GM23338 (cell line): ENCODE data around the gene MED27. TPM values are rescaled to one million over a fixed set of nuclear protein-coding genes. Genes with fewer than 3 reads are reported as not detected.

ENCODE experiments used
- ATAC-seq: fragments of 200-7000 bp; cut with Tn5 transposase; 3 replicates; pipeline ENCODE4 v1.9.1; 2020
- DNase-seq: peaks from one replicate; pipeline ENCODE4 v3.0.0-alpha.2; 2015; ENCODE audit warnings: low spot score
- H2AFZ ChIP-seq: fragments of 200-600 bp; sonication (generic); 2 replicates; pipeline ENCODE4 v1.8.0; 2016; ENCODE audit warnings: antibody characterized with exemption, mild to moderate bottlenecking, moderate library complexity
- H3F3A ChIP-seq: fragments of 200-600 bp; sonication (generic); replicated peaks from 2 replicates; pipeline ENCODE4 v1.8.0; 2017; ENCODE audit warnings: antibody characterized with exemption, mixed run types, low read depth
- H3K27ac ChIP-seq: fragments of 200-600 bp; sonication (generic); 2 replicates; pipeline ENCODE4 v1.6.1; 2016; ENCODE audit warnings: low read depth
- H3K27me3 ChIP-seq: fragments of 200-600 bp; sonication (generic); 2 replicates; pipeline ENCODE4 v1.8.0; 2016; ENCODE audit warnings: mild to moderate bottlenecking, mixed run types, moderate library complexity; ENCODE audit not compliant: insufficient read depth
- H3K36me3 ChIP-seq: fragments of 200-600 bp; sonication (generic); 2 replicates; pipeline ENCODE4 v1.8.0; 2016; ENCODE audit warnings: mild to moderate bottlenecking; ENCODE audit not compliant: insufficient read depth
- H3K4me1 ChIP-seq: fragments of 200-600 bp; sonication (generic); 2 replicates; pipeline ENCODE4 v1.8.0; 2016; ENCODE audit warnings: mild to moderate bottlenecking, moderate library complexity; ENCODE audit not compliant: insufficient read depth
- H3K4me2 ChIP-seq: fragments of 200-600 bp; sonication (generic); 2 replicates; pipeline ENCODE4 v1.7.1; 2017; ENCODE audit warnings: mixed run types
- H3K4me3 ChIP-seq: fragments of 200-600 bp; sonication (generic); 2 replicates; pipeline ENCODE4 v1.6.1; 2016; ENCODE audit warnings: mixed run types
- H3K79me2 ChIP-seq: fragments of 200-600 bp; sonication (generic); replicated peaks from 2 replicates; pipeline ENCODE4 v1.8.0; 2017; ENCODE audit warnings: mild to moderate bottlenecking; ENCODE audit not compliant: insufficient read depth
- H3K9me2 ChIP-seq: fragments of 200-600 bp; sonication (generic); 2 replicates; pipeline ENCODE4 v1.8.0; 2017; ENCODE audit not compliant: insufficient read depth
- H4K20me1 ChIP-seq: fragments of 200-600 bp; sonication (generic); replicated peaks from 2 replicates; pipeline ENCODE4 v1.8.0; 2017; ENCODE audit warnings: mild to moderate bottlenecking; ENCODE audit not compliant: insufficient read depth
- H3K27ac Mint-ChIP-seq: 2 replicates; pipeline ENCODE4 v1.8.0; 2020; ENCODE audit warnings: inconsistent platforms, mild to moderate bottlenecking, moderate library complexity, mixed read lengths
- H3K27me3 Mint-ChIP-seq: 3 replicates; pipeline ENCODE4 v1.8.0; 2022; ENCODE audit warnings: low read depth, mild to moderate bottlenecking, moderate library complexity, mixed read lengths, inconsistent platforms; ENCODE audit not compliant: insufficient read depth, poor library complexity
- H3K36me3 Mint-ChIP-seq: 3 replicates; pipeline ENCODE4 v1.8.0; 2021; ENCODE audit warnings: low read depth, mild to moderate bottlenecking, inconsistent platforms, moderate library complexity, mixed read lengths
- H3K4me1 Mint-ChIP-seq: 3 replicates; pipeline ENCODE4 v1.8.0; 2020; ENCODE audit warnings: mild to moderate bottlenecking, inconsistent platforms, mixed read lengths
- H3K4me3 Mint-ChIP-seq: 3 replicates; pipeline ENCODE4 v1.8.0; 2021; ENCODE audit warnings: moderate library complexity, mild to moderate bottlenecking, inconsistent platforms, mixed read lengths
- H3K9me3 Mint-ChIP-seq: 3 replicates; pipeline ENCODE4 v1.8.0; 2020; ENCODE audit warnings: moderate library complexity, mild to moderate bottlenecking, inconsistent platforms, mixed read lengths
- CREB1 ChIP-seq: fragments of 250-450 bp; sonication (Bioruptor Pico); IDR thresholded peaks from 2 replicates; pipeline ENCODE4 v1.5.0; 2020; ENCODE audit warnings: low read depth, mild to moderate bottlenecking, moderate library complexity
- EZH2 ChIP-seq: fragments of 200-600 bp; sonication (generic); IDR thresholded peaks from one replicate; pipeline ENCODE4 v1.8.0; 2017; ENCODE audit warnings: antibody characterized with exemption, mild to moderate bottlenecking, low read depth; ENCODE audit not compliant: unreplicated experiment
- EZH2phosphoT487 ChIP-seq: fragments of 200-600 bp; sonication (generic); IDR thresholded peaks from one replicate; pipeline ENCODE4 v1.8.1; 2018; ENCODE audit warnings: antibody characterized with exemption; ENCODE audit not compliant: unreplicated experiment
- JUNB ChIP-seq: IDR thresholded peaks from one replicate; pipeline ENCODE4 v1.6.1; 2016; ENCODE audit warnings: antibody characterized with exemption; ENCODE audit not compliant: unreplicated experiment
- NANOG ChIP-seq: IDR thresholded peaks from 2 replicates; pipeline ENCODE4 v1.6.1; 2016; ENCODE audit warnings: antibody characterized with exemption, borderline replicate concordance
- POLR2AphosphoS5 ChIP-seq: IDR thresholded peaks from 2 replicates; pipeline ENCODE4 v1.6.1; 2016; ENCODE audit warnings: antibody characterized with exemption, low read depth
- STAT1 ChIP-seq: IDR thresholded peaks from one replicate; pipeline ENCODE4 v1.6.1; 2016; ENCODE audit warnings: antibody characterized with exemption; ENCODE audit not compliant: unreplicated experiment
- ZNF114 ChIP-seq: fragments of 250-450 bp; sonication (Bioruptor Pico); IDR thresholded peaks from 2 replicates; pipeline ENCODE4 v1.5.0; 2020; ENCODE audit warnings: mild to moderate bottlenecking, moderate library complexity
- ZNF331 ChIP-seq: fragments of 250-450 bp; sonication (Bioruptor Pico); IDR thresholded peaks from 2 replicates; pipeline ENCODE4 v1.5.0; 2020; ENCODE audit warnings: low read depth, mild to moderate bottlenecking, moderate library complexity
- polyA plus RNA-seq: library from polyadenylated mRNA; unstranded; fragments of >200 nt; fragmentation: Nextera tagmentation; extraction: Ambion mirVana; gene quantifications from 2 replicates; pipeline ENCODE4 v1.2.1, GENCODE V29; 2016
- total RNA-seq: library from RNA; depleted of rRNA; stranded (reverse); fragments of >200 nt; shearing (Covaris generic); gene quantifications from 2 replicates; pipeline ENCODE4 v1.2.3, GENCODE V29; 2014
- TF ChIP-seq, protein P1 (sequence below): fragments of 250-450 bp; sonication (Bioruptor Pico); IDR thresholded peaks from 2 replicates; pipeline ENCODE4 v1.5.0; 2020; ENCODE audit warnings: mild to moderate bottlenecking, moderate library complexity
- TF ChIP-seq, protein P2 (sequence below): IDR thresholded peaks from one replicate; pipeline ENCODE4 v1.6.1; 2018; ENCODE audit warnings: antibody characterized with exemption; ENCODE audit not compliant: unreplicated experiment
- TF ChIP-seq, protein P3 (sequence below): IDR thresholded peaks from 2 replicates; pipeline ENCODE4 v1.6.1; 2016; ENCODE audit warnings: antibody characterized with exemption
- TF ChIP-seq, protein P4 (sequence below), 2 experiments: fragments of 200-600 bp in 1 of 2; sonication (generic) in 1 of 2; conservative IDR thresholded peaks; 2 replicates each; pipeline versions ENCODE4 v1.5.1 to v1.6.1; 2016 to 2017; ENCODE audit warnings: antibody characterized with exemption in 2 of 2, low read depth in 2 of 2, mild to moderate bottlenecking in 2 of 2, moderate library complexity in 1 of 2

MED27 gene
- total and polyA plus RNA-seq, 2 experiments from 2014 or later, result 30.6 to 35.0 TPM

DNA sequence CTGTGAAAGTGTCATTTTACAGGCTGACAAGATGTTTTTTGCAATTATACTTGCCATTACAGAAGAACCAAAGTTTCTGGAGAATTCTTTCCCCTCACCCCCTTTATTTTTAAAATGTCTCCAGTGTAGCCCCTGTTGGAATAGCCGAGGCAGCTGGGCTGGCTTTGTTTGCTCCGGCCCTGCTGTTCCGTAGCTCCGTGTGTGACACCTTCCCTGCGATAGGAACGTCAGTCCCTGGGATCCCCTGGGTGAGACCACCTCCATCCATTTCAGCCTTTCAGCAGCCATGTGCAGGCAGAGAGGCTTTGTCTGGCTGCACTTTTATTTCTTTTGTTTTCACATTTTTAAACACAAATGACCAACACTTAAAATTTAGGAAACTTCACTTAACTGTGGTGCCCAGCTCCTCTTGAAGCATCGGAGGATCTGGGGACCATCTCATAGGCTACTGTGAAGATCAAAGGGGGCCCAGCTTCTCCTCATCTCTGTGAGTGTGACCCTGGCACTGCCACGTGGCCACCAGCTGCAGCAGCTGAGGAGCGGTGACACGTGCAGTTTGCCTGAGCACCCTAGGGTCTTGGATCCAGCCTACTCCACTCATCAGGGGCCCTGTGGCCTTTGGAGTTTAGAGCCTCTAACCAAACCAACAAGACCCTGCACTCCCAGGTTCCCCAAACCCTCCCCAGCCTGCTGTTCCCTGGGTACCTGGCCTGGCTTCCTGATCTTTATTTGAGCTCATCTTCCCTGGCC, 214.0 kb downstream of the MED27 start:
- no peak overlapping the region for H2AFZ ChIP-seq
- H3K4me3 Mint-ChIP-seq, result no peak overlapping the region
- no peaks in the 10 kb centered on the region; the same call in 2 of the 3 replicates for H3K9me3 Mint-ChIP-seq
- H3K4me1 ChIP-seq, result peaks cover 15% of the 10 kb centered on the region
- ATAC-seq (no peak), DNase-seq (no peak)
- no peaks in the 10 kb centered on the region for H3K79me2 ChIP-seq
- H3K27me3 Mint-ChIP-seq, result peaks cover 14% of the 10 kb centered on the region
- no peaks in the 10 kb centered on the region for H3K27me3 ChIP-seq
- no peak overlapping the region for H3K4me3 ChIP-seq
- no peaks in the 10 kb centered on the region for H3K36me3 ChIP-seq
- peaks cover 3% of the 10 kb centered on the region; the same call in 2 of the 3 replicates for H3K36me3 Mint-ChIP-seq
- no peak overlapping the region for H3K27ac Mint-ChIP-seq
- peaks cover 18% of the 10 kb centered on the region for H3K4me1 Mint-ChIP-seq
- no peak overlapping the region for H3K27ac ChIP-seq
- TF ChIP-seq, protein P1, sequence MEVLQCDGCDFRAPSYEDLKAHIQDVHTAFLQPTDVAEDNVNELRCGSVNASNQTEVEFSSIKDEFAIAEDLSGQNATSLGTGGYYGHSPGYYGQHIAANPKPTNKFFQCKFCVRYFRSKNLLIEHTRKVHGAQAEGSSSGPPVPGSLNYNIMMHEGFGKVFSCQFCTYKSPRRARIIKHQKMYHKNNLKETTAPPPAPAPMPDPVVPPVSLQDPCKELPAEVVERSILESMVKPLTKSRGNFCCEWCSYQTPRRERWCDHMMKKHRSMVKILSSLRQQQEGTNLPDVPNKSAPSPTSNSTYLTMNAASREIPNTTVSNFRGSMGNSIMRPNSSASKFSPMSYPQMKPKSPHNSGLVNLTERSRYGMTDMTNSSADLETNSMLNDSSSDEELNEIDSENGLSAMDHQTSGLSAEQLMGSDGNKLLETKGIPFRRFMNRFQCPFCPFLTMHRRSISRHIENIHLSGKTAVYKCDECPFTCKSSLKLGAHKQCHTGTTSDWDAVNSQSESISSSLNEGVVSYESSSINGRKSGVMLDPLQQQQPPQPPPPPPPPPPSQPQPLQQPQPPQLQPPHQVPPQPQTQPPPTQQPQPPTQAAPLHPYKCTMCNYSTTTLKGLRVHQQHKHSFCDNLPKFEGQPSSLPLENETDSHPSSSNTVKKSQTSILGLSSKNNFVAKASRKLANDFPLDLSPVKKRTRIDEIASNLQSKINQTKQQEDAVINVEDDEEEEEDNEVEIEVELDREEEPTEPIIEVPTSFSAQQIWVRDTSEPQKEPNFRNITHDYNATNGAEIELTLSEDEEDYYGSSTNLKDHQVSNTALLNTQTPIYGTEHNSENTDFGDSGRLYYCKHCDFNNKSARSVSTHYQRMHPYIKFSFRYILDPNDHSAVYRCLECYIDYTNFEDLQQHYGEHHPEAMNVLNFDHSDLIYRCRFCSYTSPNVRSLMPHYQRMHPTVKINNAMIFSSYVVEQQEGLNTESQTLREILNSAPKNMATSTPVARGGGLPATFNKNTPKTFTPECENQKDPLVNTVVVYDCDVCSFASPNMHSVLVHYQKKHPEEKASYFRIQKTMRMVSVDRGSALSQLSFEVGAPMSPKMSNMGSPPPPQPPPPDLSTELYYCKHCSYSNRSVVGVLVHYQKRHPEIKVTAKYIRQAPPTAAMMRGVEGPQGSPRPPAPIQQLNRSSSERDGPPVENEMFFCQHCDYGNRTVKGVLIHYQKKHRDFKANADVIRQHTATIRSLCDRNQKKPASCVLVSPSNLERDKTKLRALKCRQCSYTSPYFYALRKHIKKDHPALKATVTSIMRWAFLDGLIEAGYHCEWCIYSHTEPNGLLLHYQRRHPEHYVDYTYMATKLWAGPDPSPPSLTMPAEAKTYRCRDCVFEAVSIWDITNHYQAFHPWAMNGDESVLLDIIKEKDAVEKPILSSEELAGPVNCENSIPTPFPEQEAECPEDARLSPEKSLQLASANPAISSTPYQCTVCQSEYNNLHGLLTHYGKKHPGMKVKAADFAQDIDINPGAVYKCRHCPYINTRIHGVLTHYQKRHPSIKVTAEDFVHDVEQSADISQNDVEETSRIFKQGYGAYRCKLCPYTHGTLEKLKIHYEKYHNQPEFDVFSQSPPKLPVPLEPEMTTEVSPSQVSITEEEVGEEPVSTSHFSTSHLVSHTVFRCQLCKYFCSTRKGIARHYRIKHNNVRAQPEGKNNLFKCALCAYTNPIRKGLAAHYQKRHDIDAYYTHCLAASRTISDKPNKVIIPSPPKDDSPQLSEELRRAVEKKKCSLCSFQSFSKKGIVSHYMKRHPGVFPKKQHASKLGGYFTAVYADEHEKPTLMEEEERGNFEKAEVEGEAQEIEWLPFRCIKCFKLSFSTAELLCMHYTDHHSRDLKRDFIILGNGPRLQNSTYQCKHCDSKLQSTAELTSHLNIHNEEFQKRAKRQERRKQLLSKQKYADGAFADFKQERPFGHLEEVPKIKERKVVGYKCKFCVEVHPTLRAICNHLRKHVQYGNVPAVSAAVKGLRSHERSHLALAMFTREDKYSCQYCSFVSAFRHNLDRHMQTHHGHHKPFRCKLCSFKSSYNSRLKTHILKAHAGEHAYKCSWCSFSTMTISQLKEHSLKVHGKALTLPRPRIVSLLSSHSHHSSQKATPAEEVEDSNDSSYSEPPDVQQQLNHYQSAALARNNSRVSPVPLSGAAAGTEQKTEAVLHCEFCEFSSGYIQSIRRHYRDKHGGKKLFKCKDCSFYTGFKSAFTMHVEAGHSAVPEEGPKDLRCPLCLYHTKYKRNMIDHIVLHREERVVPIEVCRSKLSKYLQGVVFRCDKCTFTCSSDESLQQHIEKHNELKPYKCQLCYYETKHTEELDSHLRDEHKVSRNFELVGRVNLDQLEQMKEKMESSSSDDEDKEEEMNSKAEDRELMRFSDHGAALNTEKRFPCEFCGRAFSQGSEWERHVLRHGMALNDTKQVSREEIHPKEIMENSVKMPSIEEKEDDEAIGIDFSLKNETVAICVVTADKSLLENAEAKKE (CRISPR knock-in tag), result no peak
- TF ChIP-seq STAT1, result no peak
- no peak for TF ChIP-seq CREB1 (CRISPR knock-in tag)
- TF ChIP-seq, protein P2, sequence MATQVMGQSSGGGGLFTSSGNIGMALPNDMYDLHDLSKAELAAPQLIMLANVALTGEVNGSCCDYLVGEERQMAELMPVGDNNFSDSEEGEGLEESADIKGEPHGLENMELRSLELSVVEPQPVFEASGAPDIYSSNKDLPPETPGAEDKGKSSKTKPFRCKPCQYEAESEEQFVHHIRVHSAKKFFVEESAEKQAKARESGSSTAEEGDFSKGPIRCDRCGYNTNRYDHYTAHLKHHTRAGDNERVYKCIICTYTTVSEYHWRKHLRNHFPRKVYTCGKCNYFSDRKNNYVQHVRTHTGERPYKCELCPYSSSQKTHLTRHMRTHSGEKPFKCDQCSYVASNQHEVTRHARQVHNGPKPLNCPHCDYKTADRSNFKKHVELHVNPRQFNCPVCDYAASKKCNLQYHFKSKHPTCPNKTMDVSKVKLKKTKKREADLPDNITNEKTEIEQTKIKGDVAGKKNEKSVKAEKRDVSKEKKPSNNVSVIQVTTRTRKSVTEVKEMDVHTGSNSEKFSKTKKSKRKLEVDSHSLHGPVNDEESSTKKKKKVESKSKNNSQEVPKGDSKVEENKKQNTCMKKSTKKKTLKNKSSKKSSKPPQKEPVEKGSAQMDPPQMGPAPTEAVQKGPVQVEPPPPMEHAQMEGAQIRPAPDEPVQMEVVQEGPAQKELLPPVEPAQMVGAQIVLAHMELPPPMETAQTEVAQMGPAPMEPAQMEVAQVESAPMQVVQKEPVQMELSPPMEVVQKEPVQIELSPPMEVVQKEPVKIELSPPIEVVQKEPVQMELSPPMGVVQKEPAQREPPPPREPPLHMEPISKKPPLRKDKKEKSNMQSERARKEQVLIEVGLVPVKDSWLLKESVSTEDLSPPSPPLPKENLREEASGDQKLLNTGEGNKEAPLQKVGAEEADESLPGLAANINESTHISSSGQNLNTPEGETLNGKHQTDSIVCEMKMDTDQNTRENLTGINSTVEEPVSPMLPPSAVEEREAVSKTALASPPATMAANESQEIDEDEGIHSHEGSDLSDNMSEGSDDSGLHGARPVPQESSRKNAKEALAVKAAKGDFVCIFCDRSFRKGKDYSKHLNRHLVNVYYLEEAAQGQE, result no peak
- no peak for TF ChIP-seq NANOG
- TF ChIP-seq EZH2, result no peak
- TF ChIP-seq ZNF331 (CRISPR knock-in tag), result no peak
- TF ChIP-seq EZH2phosphoT487, result no peak
- TF ChIP-seq, protein P3, sequence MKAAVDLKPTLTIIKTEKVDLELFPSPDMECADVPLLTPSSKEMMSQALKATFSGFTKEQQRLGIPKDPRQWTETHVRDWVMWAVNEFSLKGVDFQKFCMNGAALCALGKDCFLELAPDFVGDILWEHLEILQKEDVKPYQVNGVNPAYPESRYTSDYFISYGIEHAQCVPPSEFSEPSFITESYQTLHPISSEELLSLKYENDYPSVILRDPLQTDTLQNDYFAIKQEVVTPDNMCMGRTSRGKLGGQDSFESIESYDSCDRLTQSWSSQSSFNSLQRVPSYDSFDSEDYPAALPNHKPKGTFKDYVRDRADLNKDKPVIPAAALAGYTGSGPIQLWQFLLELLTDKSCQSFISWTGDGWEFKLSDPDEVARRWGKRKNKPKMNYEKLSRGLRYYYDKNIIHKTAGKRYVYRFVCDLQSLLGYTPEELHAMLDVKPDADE, result no peak
- TF ChIP-seq ZNF114, result no peak
- no peak for TF ChIP-seq JUNB
- TF ChIP-seq POLR2AphosphoS5, result no peak
- TF ChIP-seq, protein P4, sequence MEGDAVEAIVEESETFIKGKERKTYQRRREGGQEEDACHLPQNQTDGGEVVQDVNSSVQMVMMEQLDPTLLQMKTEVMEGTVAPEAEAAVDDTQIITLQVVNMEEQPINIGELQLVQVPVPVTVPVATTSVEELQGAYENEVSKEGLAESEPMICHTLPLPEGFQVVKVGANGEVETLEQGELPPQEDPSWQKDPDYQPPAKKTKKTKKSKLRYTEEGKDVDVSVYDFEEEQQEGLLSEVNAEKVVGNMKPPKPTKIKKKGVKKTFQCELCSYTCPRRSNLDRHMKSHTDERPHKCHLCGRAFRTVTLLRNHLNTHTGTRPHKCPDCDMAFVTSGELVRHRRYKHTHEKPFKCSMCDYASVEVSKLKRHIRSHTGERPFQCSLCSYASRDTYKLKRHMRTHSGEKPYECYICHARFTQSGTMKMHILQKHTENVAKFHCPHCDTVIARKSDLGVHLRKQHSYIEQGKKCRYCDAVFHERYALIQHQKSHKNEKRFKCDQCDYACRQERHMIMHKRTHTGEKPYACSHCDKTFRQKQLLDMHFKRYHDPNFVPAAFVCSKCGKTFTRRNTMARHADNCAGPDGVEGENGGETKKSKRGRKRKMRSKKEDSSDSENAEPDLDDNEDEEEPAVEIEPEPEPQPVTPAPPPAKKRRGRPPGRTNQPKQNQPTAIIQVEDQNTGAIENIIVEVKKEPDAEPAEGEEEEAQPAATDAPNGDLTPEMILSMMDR (conservative IDR thresholded peaks at IDR 0.05; ENCODE audit: low read depth in 2 of 2), result no peak
- peaks cover 5% of the 10 kb centered on the region; the same call in 1 of the 2 replicates for H4K20me1 ChIP-seq
- H3F3A ChIP-seq, result no peaks in the 10 kb centered on the region
- H3K9me2 ChIP-seq, result no peaks in the 10 kb centered on the region
- H3K4me2 ChIP-seq, result no peak overlapping the region
